Measurements from ENCODE around the gene ZNF593.

ZNF593 gene

DNA sequence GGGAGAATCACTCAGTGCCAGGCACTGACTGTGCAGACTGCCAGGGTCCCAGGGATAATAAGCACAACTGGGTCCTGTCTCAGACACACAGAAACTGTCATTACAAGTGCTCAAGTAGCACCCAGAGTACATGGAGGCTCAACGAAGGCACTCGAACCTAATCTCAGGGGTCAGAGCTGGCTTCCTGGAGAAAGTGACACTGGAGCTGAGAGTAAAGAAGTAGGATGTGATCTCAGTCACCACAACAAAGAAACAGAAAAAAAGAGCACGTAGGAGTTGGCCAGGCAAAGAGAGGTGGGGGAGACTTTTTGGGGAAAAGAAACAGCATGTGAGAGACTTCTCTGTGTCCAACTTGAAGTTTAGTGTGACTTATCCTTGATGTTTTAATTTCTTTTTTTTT, 22.0 kb downstream of the ZNF593 start:
- in situ Hi-C loops (cut with MboI; ENCODE audit: low sequenced_read_pairs), result no loop called here

DNA sequence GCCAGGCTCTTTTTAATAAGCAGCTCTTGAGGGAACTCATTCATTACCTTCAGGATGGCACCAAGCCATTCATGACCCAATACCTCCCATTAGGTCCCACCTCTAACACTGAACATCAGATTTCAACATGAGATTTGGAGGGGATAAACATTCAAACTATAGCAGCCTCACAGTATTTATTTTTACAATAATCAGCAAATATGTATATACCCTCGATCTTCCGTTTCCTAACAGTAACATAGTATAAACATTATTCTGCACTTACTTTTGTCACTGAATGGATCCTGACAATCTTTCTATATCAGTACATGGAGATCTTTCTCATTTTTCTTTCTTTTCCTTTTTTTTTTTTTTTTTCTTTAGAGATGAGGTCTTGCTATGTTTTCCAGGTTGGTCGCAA, 26.1 kb downstream of the ZNF593 start:
- in situ Hi-C loops (cut with MboI; ENCODE audit: low sequenced_read_pairs), result no loop called here

DNA sequence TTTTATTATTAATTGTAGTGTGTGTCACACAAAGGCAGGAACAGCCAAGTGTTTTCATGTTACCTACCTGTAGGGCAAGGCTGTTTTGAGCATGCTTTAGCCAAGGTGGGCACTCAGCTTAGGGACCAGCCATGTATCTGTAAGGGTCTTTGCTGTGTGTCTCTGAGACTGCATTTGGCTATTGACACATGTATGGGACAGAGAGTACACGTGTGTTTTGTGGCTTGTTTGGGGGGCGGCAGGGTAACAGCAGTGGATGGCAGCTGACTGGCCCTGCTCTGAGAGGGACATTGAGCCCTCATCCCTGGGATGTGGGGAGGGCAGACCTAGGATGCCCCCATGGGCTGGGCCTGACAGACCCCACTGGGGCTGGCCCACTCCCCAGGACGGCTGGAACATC, 27.6 kb downstream of the ZNF593 start:
- in situ Hi-C loops (cut with MboI; ENCODE audit: low sequenced_read_pairs), result no loop called here

DNA sequence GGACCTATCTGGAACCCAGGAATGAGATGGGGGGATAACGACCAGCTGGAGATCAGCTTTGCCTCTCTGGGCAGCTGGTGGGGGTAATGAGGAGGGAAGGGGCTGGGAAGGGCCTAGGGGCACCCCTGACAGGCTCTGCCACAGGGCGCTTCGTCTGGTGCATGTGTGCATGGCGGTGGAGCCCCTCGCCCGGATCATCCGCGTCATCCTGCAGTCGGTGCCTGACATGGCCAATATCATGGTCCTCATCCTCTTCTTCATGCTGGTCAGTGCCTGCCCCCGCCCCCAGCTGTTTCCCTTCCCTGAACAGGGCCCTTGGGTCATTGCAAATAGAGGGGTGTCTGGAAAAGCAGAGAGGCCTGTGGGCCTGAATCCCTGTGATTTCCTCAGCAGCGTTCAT, 28.1 kb downstream of the ZNF593 start:
- in situ Hi-C loops (cut with MboI; ENCODE audit: low sequenced_read_pairs), result no loop called here

DNA sequence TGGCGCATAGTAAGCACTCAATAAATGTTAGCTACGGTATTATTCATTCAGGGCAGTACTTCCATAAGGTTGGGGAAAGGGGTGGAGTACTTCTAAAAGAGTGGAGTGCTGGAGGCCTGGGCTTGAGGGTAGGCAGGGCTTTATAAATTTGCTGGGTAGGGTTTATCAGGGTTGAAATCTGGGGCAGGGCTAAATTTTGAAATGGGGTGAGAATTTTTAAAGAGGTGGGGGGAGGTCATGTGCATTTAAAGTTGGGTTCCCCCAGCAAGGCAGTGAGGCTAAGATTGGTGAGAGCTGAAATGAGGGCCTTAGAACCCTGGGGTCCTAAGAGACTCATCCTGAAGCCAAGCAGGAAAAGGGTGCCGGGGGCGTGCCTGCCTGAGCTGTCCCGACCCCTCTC, 30.7 kb downstream of the ZNF593 start:
- in situ Hi-C loops (cut with MboI; ENCODE audit: low sequenced_read_pairs), result no loop called here

DNA sequence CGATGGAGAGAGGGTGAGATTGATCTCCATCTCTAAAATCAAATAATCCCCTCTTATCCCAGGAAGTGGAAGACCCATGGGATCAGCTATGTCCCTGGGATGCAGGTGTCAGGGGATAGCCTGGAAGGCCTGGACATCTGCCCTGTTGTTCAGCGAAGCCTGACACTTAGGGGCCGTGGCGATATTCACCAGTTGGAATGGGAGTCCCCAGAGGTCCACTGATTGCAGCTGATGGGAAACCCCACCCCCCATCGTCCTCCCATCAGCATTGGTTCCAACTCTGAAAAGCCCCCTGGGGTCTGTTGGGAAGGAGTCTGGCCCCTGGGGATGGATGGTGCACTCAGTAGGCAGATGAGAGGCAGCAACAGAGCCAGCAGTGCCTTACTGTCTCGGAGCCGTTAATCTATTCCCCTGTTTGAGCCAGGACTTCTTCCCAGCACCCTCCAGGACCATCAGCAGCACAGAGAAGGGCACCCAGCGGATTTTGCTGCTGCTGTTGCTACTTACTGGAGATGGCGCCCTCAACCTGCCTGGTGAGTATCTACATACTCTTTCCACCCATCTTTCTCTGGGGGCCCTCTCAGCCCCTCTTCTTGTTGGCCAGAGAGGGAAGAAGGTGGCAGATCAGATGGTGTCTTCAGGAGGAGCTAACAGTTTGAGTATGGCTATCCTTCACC, 34.1 kb downstream of the ZNF593 start:
- in situ Hi-C loops (cut with MboI; ENCODE audit: low sequenced_read_pairs), result no loop called here

DNA sequence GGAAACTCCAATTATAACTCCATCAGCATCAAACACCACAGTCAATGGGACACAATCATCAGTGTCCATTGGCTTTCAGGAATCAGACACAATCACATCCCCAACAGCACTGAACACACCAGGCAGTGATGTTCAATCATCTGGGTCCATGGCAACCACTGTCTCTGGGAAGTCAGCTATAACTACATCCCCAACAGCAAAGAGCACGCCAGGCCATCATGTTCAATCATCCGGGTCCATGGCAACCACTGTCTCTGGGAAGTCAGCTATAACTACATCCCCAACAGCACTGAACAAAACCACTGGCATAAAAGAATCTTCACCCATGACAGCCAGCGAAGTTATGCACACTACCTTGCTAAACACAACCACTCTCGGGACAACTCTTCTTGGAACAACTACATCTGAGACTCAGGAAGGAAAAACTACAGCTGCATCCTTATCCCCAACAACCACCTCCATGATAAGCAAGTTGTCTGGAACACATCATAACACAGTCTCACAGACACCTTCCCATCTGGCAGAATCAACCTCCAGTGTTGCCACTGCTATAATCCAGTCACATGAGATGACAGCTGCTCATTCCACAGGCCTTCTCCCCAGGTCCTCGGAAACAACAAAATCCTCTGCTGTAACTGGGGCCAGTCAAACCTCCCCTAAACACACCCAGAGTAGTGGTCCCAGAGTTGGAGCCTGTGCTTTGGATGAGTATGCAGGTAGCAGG, 40.6 kb downstream of the ZNF593 start:
- in situ Hi-C loops (cut with MboI; ENCODE audit: low sequenced_read_pairs), result no loop called here

DNA sequence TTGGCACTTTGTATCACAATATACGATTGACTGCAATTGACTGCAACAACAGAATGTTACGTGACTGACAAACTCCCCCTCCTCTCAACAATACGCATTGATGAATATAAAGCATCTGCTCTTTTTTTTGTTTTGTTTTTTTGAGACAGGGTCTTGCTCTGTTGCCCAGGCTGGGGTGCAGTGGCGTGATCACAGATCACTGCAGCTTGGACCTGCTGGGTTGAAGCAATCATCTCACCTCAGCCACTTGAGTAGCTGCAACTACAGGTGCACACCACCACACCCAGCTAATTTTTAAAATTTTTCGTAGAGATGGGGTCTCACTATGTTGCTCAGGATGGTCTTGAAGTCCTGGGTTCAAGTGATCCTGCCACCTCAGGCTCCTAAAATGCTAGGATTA, 43.0 kb downstream of the ZNF593 start:
- in situ Hi-C loops (cut with MboI; ENCODE audit: low sequenced_read_pairs), result no loop called here

DNA sequence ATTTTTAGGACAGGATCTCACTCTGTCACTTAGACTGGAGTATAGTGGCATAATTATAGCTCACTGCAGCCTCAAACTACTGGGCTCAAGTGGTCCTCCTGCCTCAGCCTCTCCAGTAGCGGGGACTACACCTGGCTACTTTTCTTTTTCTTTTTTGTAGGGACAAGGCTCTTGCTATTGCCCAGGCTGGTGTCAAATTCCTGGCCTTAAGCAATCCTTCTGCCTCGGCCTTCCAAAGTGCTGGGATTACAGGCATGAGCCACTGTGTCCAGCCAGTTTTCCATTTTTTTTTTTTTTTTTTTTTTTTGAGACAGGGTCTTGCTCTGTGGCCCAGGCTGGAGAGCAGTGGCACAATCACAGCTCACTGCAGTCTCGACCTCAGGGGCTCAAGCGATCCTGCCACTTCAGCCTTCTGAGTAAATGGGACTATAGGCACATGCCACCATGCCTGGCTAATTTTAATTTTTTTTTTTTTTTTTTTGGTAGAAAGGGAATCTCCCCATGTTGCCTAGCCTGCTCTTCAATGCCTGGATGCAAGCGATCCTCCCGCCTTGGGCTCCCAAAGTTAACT, 43.7 kb downstream of the ZNF593 start:
- in situ Hi-C loops (cut with MboI; ENCODE audit: low sequenced_read_pairs), result no loop called here

DNA sequence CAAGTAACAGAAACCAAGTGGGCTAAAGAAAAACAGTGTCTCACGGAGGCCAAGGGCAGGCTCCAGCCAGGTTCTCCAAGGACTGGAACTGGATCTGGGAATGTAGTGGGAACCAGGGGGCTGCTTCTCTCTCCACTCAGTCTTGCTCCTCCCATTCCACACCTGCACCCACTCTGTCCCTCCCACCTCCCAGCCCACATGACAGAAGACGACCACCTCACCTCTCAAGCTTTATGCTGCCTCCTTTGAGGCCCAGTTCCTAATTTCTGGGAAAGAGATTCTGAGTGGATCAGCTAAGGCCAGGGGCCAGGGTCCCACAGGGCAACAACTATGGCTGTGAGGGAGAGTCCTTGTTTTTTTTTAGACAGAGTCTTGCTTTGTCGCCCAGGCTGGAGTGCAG, 45.5 kb downstream of the ZNF593 start:
- in situ Hi-C loops (cut with MboI; ENCODE audit: low sequenced_read_pairs), result no loop called here

DNA sequence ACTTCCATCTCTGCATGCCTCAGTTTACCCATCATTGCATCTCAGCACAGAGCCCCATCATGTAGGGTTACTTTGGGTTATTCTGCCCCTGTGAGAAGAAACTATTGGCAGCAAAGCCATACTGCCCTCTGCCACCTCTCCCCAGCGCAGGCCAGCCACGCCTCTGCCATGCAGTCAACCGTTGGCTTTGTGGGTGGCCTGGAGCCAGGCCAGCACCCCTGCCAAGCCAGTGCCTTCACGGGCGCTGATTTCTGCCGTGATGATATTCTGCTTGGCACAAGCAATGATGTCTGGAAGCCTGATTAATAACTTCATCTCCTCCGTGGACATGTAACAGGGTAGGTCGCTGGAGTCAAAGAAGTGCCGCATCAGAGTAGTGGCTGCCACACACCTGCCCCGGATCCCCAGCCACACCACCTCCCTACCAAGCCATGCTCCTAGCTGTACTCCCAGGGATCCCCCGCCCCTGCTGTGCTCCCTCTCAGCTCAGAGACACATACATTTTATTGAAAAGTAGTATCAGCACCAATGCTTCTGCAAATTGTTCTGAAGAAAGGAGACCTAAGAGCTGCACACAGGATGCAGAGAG, 49.3 kb downstream of the ZNF593 start:
- in situ Hi-C loops (cut with MboI; ENCODE audit: low sequenced_read_pairs), result no loop called here
